ENCODE results near the gene KLF17.

The KLF17 gene

GRCh38 chr1:44170281-44170823 is 51.7 kb downstream of the KLF17 start:
- peak; percentile 7 for TF ChIP-seq CTCF (IDR thresholded peaks at IDR 0.05; ENCODE audit: low read length, missing control alignments)
- no peak overlapping the region for H3K4me3 ChIP-seq (replicated peaks; ENCODE audit: low read depth, low read length)
- peak; percentile 61 for DNase-seq (ENCODE audit: low read depth)

- no peak for TF ChIP-seq CTCF (IDR thresholded peaks at IDR 0.05; ENCODE audit: low read length, missing control alignments)
- no peak overlapping the region for H3K4me3 ChIP-seq (replicated peaks; ENCODE audit: low read depth, low read length)
- DNase-seq (ENCODE audit: low read depth) = no peak
Observed at GRCh38 chr1:44174630-44175029, 56.0 kb downstream of the KLF17 start.

All from fibroblast of pulmonary artery (primary cell).